HG03103 (cell line): Measurements from ENCODE around the gene TRAPPC8.
"Not testable (repeated sequence)": the region's sequence is repeated elsewhere in the genome, so short reads cannot be mapped to it uniquely, and the experiment has no call there.

Experiments
- ATAC-seq: cut with Tn5 transposase; IDR thresholded peaks from one replicate; pipeline ENCODE4 v1.9.1; 2021; ENCODE audit warnings: low read depth; ENCODE audit not compliant: unreplicated experiment

Gene TRAPPC8

GRCh38 chr18:31942999-31943877 lies at the start of gene TRAPPC8:
TRAPPC8 (minus strand) TSS chr18:31943128; CDS start chr18:31942764, 364 bp downstream.
- peak; percentile 83 for ATAC-seq

- ATAC-seq, result peak; percentile 100
These were observed 47.9 kb upstream of the TRAPPC8 start for GRCh38 chr18:31990823-31991222.

GRCh38 chr18:31983976-31984375 lies 41.0 kb upstream of the TRAPPC8 start:
- no peak for ATAC-seq

- no peak for ATAC-seq
These were observed 40.1 kb upstream of the TRAPPC8 start for GRCh38 chr18:31983020-31983419.

GRCh38 chr18:31980863-31981262 lies 37.9 kb upstream of the TRAPPC8 start:
- no peak for ATAC-seq

GRCh38 chr18:31979714-31980113 lies 36.8 kb upstream of the TRAPPC8 start:
- ATAC-seq, result no peak

- ATAC-seq, result no peak
These were observed 35.7 kb upstream of the TRAPPC8 start for GRCh38 chr18:31978616-31979015.

- no peak for ATAC-seq
These were observed 34.4 kb upstream of the TRAPPC8 start for GRCh38 chr18:31977270-31977872.

GRCh38 chr18:31976242-31976641 lies 33.3 kb upstream of the TRAPPC8 start:
- no peak for ATAC-seq

GRCh38 chr18:31973929-31974546 lies 31.1 kb upstream of the TRAPPC8 start:
- no peak for ATAC-seq

GRCh38 chr18:31970617-31971016 lies 27.7 kb upstream of the TRAPPC8 start:
- ATAC-seq, result no peak

GRCh38 chr18:31965316-31965970 lies 22.5 kb upstream of the TRAPPC8 start:
- no peak for ATAC-seq

GRCh38 chr18:31957728-31958127 lies 14.8 kb upstream of the TRAPPC8 start:
- no peak for ATAC-seq

GRCh38 chr18:31954349-31954748 lies 11.4 kb upstream of the TRAPPC8 start:
- ATAC-seq, result no peak

- ATAC-seq, result not testable (repeated sequence)
These were observed 10.8 kb upstream of the TRAPPC8 start for GRCh38 chr18:31953699-31954098.

- ATAC-seq, result no peak
These were observed 9.3 kb upstream of the TRAPPC8 start for GRCh38 chr18:31952223-31952622.

- ATAC-seq, result no peak
These were observed 7.7 kb upstream of the TRAPPC8 start for GRCh38 chr18:31950583-31950982.

GRCh38 chr18:31948349-31948748 lies 5.4 kb upstream of the TRAPPC8 start:
- not testable (repeated sequence) for ATAC-seq

GRCh38 chr18:31946305-31947046 lies 3.5 kb upstream of the TRAPPC8 start:
- ATAC-seq, result no peak
